GM19463 (cell line): ENCODE results near the gene TMEM178A.

Source experiments
- ATAC-seq: cut with Tn5 transposase; IDR thresholded peaks from one replicate; pipeline ENCODE4 v1.9.1; 2021; ENCODE audit warnings: mild to moderate bottlenecking, moderate library complexity; ENCODE audit not compliant: unreplicated experiment

The TMEM178A gene

GRCh38 chr2:39708003-39708402 is 42.3 kb downstream of the TMEM178A start:
- ATAC-seq, result no peak

- ATAC-seq, result no peak
Measured at GRCh38 chr2:39710807-39711206, 45.1 kb downstream of the TMEM178A start.

DNA sequence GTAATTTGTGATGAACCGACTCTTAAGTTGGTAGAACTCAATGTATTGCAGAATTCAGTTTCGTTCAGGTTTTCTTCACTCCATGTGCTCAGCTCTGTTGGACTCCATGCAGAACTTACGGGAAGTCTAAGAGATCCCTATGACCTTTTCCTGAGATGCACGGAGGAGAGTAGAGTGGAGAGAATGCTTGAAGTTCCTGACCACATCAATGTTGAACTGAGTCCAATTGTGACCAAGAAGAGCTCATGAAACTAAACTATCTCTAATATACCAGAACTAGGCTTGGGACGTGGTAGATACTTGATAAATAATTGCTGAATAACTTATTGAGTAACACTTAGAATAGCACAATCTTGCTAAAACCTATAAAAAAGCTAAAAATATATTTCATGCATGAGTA is 47.2 kb downstream of the TMEM178A start:
- no peak for ATAC-seq

DNA sequence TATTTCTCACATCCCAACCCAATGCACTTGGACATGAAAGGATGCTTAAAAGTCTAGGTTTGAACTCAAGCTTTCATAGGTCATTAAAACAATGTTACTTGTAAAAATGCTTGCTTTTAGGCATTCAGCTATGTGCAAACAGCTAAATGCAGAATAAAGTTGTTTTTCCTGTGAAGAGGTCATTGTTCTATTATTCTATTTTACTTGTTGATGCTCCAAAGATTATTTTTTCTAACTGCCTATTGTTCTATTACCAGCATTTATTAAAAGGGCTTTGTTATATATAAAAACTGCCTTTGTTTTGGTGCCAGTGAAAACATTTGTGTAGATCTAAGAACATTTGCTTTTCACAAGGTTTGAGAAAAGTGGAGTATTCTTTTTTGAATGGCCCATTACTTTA is 49.4 kb downstream of the TMEM178A start:
- ATAC-seq, result no peak

GRCh38 chr2:39715822-39716221 is 50.1 kb downstream of the TMEM178A start:
- ATAC-seq, result no peak

- ATAC-seq, result no peak
Measured at GRCh38 chr2:39717067-39717466, 51.4 kb downstream of the TMEM178A start.

DNA sequence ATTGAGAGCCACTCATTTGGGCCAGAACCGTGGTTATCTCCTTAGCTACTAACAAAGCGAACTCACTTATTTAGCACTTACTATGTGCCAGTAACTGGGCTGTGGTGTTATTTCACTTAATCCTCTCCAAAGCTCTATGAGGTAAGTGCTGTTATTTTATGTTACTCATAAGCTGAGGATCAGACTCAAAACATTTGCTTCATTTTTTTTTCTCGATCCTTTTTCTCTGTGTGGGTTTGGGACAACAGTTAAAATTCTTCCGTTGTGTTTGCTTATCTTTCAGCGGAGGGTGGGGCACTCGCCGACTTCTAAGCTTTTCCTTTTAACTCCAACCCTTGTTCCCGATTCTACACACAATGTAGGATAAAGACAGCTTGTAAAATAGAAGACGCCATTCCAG is 52.8 kb downstream of the TMEM178A start:
- no peak for ATAC-seq

DNA sequence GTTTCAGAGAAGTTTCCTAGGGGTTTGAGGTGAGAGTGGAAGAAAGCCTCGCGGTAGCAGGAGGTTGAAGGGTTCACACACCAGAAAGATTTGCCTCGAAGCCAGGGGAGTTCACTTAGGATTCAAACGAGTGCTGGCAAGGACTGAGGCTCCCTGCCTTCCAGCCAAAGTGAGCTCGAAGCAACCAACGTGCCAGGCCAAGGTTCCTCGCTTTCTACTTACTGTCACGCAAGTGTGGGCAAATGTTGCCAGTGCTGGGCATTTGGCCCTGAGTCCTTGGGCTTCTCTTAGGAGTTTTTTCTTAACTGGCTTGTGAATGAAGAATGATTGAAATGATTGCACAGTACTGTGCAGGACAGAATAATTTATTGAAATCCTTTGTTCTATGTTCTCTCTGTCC is 53.6 kb downstream of the TMEM178A start:
- ATAC-seq, result no peak

DNA sequence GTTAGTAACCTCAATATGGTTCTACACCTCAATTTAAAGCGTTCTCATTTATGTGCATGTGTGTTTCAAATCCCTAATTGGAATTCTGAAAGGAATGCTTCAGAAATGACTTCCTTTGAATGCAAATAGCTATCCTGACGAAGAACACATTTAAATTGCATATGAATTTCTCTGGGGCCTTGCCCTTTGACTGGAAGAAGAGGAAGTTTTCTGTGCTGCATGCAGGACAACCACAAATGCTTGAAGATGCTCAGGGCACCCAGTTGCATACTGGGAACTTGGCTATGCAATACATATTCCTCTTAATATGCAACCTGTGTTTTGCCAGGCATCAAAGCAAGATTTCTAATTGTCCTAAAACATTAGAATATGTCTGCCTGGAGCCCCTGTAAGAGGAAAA is 55.3 kb downstream of the TMEM178A start:
- ATAC-seq, result no peak

- no peak for ATAC-seq
Measured at GRCh38 chr2:39723497-39723896, 57.8 kb downstream of the TMEM178A start.

GRCh38 chr2:39723946-39724827 is 58.5 kb downstream of the TMEM178A start:
- ATAC-seq, result no peak

DNA sequence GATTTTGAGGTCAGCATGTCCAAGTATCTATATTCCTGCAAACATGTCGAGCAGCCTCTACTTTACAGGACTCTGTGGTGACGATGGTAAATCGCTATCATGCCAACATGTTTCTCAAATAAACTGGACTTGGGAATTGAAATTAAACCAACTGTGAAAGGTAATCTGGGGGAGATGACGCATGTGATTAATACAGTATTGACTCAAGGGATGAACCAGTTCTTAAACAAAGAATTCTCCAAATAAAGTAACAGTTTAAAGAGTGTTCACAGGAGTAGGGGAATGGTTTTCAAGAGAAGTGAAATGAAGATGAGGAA is 59.1 kb downstream of the TMEM178A start:
- no peak for ATAC-seq

GRCh38 chr2:39725401-39725800 is 59.7 kb downstream of the TMEM178A start:
- no peak for ATAC-seq

- peak; percentile 43 for ATAC-seq
Measured at GRCh38 chr2:39728085-39728484, 62.4 kb downstream of the TMEM178A start.

DNA sequence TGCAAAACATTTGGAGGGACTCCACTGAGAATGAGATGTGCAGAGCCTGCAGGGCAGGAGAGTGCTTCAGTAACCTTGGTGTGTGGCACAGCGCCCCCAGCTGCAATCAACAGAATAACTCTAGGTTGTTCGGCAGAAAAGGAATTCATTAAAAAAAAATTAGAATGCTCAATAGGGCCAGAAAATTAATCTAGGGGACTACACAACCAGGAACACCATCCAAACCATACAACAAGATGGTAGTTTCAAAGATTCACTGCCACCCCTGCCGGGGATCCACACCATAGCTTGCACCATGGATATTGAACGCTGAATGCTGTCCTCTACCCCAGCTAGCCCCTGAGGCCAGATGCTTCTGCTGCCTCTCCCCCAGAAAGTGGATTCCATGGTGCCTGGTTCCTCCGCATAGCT is 63.2 kb downstream of the TMEM178A start:
- ATAC-seq, result peak; percentile 52

GRCh38 chr2:39730276-39730675 is 64.6 kb downstream of the TMEM178A start:
- no peak for ATAC-seq

DNA sequence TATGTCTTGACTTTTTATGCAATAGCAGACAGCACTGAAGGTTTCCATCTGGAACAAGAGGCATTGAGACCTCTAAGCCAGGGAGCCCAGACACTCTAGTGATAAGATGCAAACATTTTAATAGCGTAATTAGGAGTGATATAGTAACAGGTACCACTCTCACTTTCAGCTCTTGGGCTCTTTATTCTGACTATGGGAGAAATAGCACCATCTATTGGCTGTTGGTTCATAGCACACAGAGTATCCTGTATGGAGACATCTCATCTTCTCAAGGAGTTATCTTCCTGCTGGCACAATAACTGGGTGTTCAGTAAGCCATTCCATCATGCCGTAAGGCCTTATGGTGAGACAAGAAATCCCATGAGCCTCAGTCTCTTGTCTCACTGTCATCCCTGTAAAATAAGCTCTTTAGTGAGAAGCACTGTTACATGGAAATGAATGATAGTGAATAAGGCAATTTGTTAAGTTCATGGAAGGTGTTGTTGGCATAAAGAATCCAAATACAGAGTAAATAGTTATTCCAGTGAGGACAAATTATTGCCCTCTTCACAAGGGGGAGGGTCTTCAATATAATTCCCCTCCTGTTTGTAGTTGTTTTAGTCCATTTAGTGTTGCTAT is 65.1 kb downstream of the TMEM178A start:
- peak; percentile 50 for ATAC-seq

DNA sequence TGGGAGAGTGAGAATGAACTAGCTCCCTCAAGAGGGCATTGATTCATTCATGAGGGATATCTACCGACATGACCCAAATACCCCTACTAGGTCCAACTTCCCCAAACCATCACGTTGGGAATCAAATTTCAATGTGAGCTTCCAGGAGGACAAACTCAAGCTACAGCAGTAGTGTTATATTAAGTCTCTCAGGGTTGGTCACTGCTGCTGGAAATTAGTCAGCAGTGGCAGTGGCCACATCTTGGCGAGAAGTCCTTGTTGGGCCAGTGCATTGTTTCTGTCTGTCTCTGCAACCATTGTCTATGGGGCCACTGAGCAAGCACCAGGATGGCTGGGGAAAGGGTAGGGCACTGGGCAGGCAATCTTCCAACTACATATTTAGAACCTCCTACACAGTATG is 65.8 kb downstream of the TMEM178A start:
- ATAC-seq, result no peak

DNA sequence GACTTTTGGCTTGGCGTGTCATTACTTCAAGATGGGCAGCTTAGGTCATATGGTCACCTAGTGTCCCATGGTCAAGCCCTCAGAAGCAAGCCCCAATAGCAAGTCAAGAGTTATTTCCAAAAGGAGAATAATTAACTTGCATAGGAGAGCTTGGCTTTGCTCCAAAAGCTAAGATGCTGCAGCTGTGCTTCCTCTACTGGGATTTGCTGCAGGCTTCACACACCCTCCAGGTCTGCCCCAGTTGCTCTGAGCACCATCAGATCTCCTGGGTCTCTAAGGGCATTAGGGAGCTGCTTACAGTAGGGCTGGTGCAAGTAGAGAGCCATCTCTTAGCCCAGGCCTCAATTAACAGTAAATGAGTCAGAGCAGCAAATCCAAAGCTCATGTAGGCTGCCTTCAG is 66.8 kb downstream of the TMEM178A start:
- no peak for ATAC-seq

DNA sequence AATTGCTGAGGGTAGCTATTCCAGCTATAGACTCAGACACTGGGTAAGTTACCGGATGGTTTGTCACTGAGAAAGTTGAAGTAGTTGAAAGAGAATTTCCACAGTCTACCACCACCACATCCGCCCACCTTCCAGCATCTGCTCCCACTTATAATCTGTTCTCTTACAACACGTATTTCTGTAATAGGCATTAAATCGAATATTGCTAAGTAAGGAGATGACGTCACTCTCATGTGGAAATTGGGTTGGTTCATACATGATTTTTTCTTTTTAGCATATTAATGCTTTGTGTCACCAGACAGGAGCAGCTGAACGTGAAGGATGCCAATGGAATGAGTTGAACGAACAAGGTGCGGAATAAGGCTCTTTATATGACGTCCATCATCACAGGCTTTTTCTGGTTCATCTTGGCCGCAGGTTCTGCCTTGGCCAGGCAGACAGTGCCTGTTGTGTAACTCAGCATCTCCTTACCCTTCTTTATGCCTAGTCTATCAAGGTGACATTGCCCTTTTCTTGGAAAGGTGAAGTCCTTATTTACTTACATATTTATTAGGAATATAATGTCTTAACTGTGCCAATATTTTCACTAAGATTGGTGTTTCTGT is 67.5 kb downstream of the TMEM178A start:
- ATAC-seq, result no peak

- ATAC-seq, result no peak
Measured at GRCh38 chr2:39734445-39734844, 68.7 kb downstream of the TMEM178A start.

- ATAC-seq, result no peak
Measured at GRCh38 chr2:39735648-39736047, 69.9 kb downstream of the TMEM178A start.
